ENCODE data around the gene KRT32. TPM values are rescaled to one million over a fixed set of nuclear protein-coding genes. Genes with fewer than 3 reads are reported as not detected.
A peak's percentile ranks its signal among the peaks of the same experiment; 100 is the strongest.

Gene KRT32
- total and polyA plus RNA-seq, 9 of the 15 experiments (the other 6 are each of a cell fraction or from before 2014, with no cell fraction given), result not detected

- TF ChIP-seq USF2 (CRISPR knock-in tag; IDR thresholded peaks at IDR 0.05), result 0 out of 2 replicates have a peak, but pooled peaks have one; percentile 20
Observed at GRCh38 chr17:41476866-41477815, 10.0 kb upstream of the KRT32 start (continued).

- Histone ChIP-seq H3K9me1 (ENCODE audit: control insufficient read depth, insufficient read depth, low read length) (no peaks in the 10 kb centered on the region), H2AFZ (ENCODE audit: low read depth, low read length) (no peak overlapping the region), H3K27ac (ENCODE audit: extremely low read depth, low read depth, low read length) (no peak overlapping the region), H3K79me2 (ENCODE audit: control insufficient read depth, insufficient read depth, low read length) (no peaks in the 10 kb centered on the region), H3K36me3 (ENCODE audit: control insufficient read depth, insufficient read depth, low read length) (no peaks in the 10 kb centered on the region), H3K4me3 (no peak overlapping the region), H4K20me1 (replicated peaks; ENCODE audit: control insufficient read depth, insufficient read depth, low read length) (no peaks in the 10 kb centered on the region), H3K27me3 (ENCODE audit: control insufficient read depth in 2 of 2, insufficient read depth in 2 of 2, low read length in 2 of 2) (peaks cover 9 to 59% of the 10 kb centered on the region in 2 experiments), H3K9me3 (replicated peaks; ENCODE audit: control insufficient read depth, insufficient read depth, low read depth, low read length) (no peaks in the 10 kb centered on the region), H3K9ac (ENCODE audit: insufficient read depth in 1 of 2, low read depth in 2 of 2, low read length in 2 of 2) (no peak overlapping the region), H3K4me1 (replicated peaks in 1 of 2; ENCODE audit: control insufficient read depth in 2 of 2, insufficient read depth in 2 of 2, low read length in 2 of 2) (peaks cover 3 to 4% of the 10 kb centered on the region in 2 experiments; a peak in 2 of 5 replicates), H3K4me2 (ENCODE audit: insufficient read depth, low read length) (no peak overlapping the region)
- ATAC-seq, result no peak
- ChIA-PET CTCF (ENCODE audit: low intra/inter-chr PET ratio) (no interaction called here), POLR2A (interaction anchor here (0.7 kb wide), 1 partner anchor 161 kb away, joined by 3 read pairs; no protein-coding TSS in a partner anchor)
- no peak for FAIRE-seq
- no peak for TF ChIP-seq TRIM24 (IDR thresholded peaks at IDR 0.05)
- no peak for TF ChIP-seq ZC3H11A (IDR thresholded peaks at IDR 0.05; ENCODE audit: low read depth, low read length)
- TF ChIP-seq GTF2E2 (tag; IDR thresholded peaks at IDR 0.05), result no peak
- TF ChIP-seq MED1 (CRISPR knock-in tag; IDR thresholded peaks at IDR 0.05; ENCODE audit: borderline replicate concordance), result no peak
- no peak for TF ChIP-seq EWSR1 (IDR thresholded peaks at IDR 0.05; ENCODE audit: borderline replicate concordance, low read depth, partially characterized antibody)
- TF ChIP-seq ZNF165 (CRISPR knock-in tag; IDR thresholded peaks at IDR 0.05; ENCODE audit: borderline replicate concordance), result no peak
- no peak for TF ChIP-seq KAT7 (CRISPR knock-in tag; IDR thresholded peaks at IDR 0.05; ENCODE audit: borderline replicate concordance)
- TF ChIP-seq RAD51 (IDR thresholded peaks at IDR 0.05; ENCODE audit: borderline replicate concordance, low read depth), result no peak
- no peak for TF ChIP-seq ZNF197 (CRISPR knock-in tag; IDR thresholded peaks at IDR 0.05; ENCODE audit: low read depth)
- TF ChIP-seq RBM25 (IDR thresholded peaks at IDR 0.05; ENCODE audit: low read depth, low read length, severe bottlenecking), result no peak
- TF ChIP-seq MAFF (IDR thresholded peaks at IDR 0.05; ENCODE audit: low read length), result no peak
- no peak for DNase-seq (ENCODE audit: extremely low read depth in 1 of 4, low spot score in 3 of 4)
- no TSS peak for BruUV-seq (replicated peaks)
- intact Hi-C loops (cut with micrococcal nuclease) (no loop called here), in situ Hi-C loops (cut with MboI) (no loop called here)
- 4% methylated on average over 4 of the region's 4 CpGs for WGBS (ENCODE audit: insufficient coverage, low coverage, missing lambda C conversion rate)
Observed at GRCh38 chr17:41475421-41475820, 8.2 kb upstream of the KRT32 start.
